ENCODE data around the gene PURB. TPM values are rescaled to one million over a fixed set of nuclear protein-coding genes. Genes with fewer than 3 reads are reported as not detected.

The PURB gene
- total and polyA plus RNA-seq, 2 experiments from 2014 or later, result 3.1 to 27.1 TPM

- H3K4me3 Mint-ChIP-seq, result no peak overlapping the region
- H3K4me2 ChIP-seq, result no peak overlapping the region
- H3K36me3 ChIP-seq (ENCODE audit: insufficient read depth), result no peaks in the 10 kb centered on the region
- no peaks in the 10 kb centered on the region for H3K4me1 ChIP-seq (ENCODE audit: insufficient read depth)
- no peaks in the 10 kb centered on the region for H3K79me2 ChIP-seq (replicated peaks; ENCODE audit: insufficient read depth)
- no peak overlapping the region for H3K27ac Mint-ChIP-seq
- TF ChIP-seq CTCF (conservative IDR thresholded peaks at IDR 0.05; ENCODE audit: low read depth in 2 of 2) (peak; percentile 84 to 90), ZNF114 (CRISPR knock-in tag; IDR thresholded peaks at IDR 0.05) (no peak)
- H3K4me3 ChIP-seq, result no peak overlapping the region
- H3K4me1 Mint-ChIP-seq, result no peaks in the 10 kb centered on the region
- no peaks in the 10 kb centered on the region for H4K20me1 ChIP-seq (replicated peaks; ENCODE audit: insufficient read depth)
- H3F3A ChIP-seq (replicated peaks; ENCODE audit: low read depth), result no peaks in the 10 kb centered on the region
- no peaks in the 10 kb centered on the region for H3K27me3 ChIP-seq (ENCODE audit: insufficient read depth)
- peak overlapping the region; percentile 66; the same call in 1 of the 2 replicates for H2AFZ ChIP-seq
- no peak overlapping the region for H3K27ac ChIP-seq (ENCODE audit: low read depth)
- ATAC-seq (peak; percentile 99), DNase-seq (ENCODE audit: low spot score) (peak; percentile 90)
- peaks cover 2% of the 10 kb centered on the region for H3K27me3 Mint-ChIP-seq (ENCODE audit: insufficient read depth, low read depth, poor library complexity)
- H3K36me3 Mint-ChIP-seq (ENCODE audit: low read depth), result no peaks in the 10 kb centered on the region
- H3K9me3 Mint-ChIP-seq, result peaks cover 6% of the 10 kb centered on the region; the same call in 2 of the 3 replicates
- no peaks in the 10 kb centered on the region for H3K9me2 ChIP-seq (ENCODE audit: insufficient read depth)
Measured at GRCh38 chr7:44921607-44922350, 36.4 kb upstream of the PURB start.

- ATAC-seq, result no peak
- H3K27ac Mint-ChIP-seq, result no peak overlapping the region
- H3K9me2 ChIP-seq (ENCODE audit: insufficient read depth), result no peaks in the 10 kb centered on the region
- no peak for DNase-seq (ENCODE audit: low spot score)
- no peaks in the 10 kb centered on the region for H3K36me3 ChIP-seq (ENCODE audit: insufficient read depth)
- no peaks in the 10 kb centered on the region for H3K79me2 ChIP-seq (replicated peaks; ENCODE audit: insufficient read depth)
- H2AFZ ChIP-seq, result no peak overlapping the region
- no peaks in the 10 kb centered on the region for H3F3A ChIP-seq (replicated peaks; ENCODE audit: low read depth)
- H3K27ac ChIP-seq (ENCODE audit: low read depth), result no peak overlapping the region
- H3K27me3 ChIP-seq (ENCODE audit: insufficient read depth), result no peaks in the 10 kb centered on the region
- no peak overlapping the region for H3K4me3 ChIP-seq
- peaks cover 6% of the 10 kb centered on the region; the same call in 2 of the 3 replicates for H3K9me3 Mint-ChIP-seq
- H3K4me3 Mint-ChIP-seq, result no peak overlapping the region
- H3K4me1 ChIP-seq (ENCODE audit: insufficient read depth), result no peaks in the 10 kb centered on the region
- no peak overlapping the region for H3K4me2 ChIP-seq
- no peaks in the 10 kb centered on the region for H4K20me1 ChIP-seq (replicated peaks; ENCODE audit: insufficient read depth)
- no peaks in the 10 kb centered on the region for H3K4me1 Mint-ChIP-seq
- peaks cover 2% of the 10 kb centered on the region for H3K27me3 Mint-ChIP-seq (ENCODE audit: insufficient read depth, low read depth, poor library complexity)
- H3K36me3 Mint-ChIP-seq (ENCODE audit: low read depth), result no peaks in the 10 kb centered on the region
- TF ChIP-seq EZH2phosphoT487 (IDR thresholded peaks at IDR 0.05; ENCODE audit: unreplicated experiment) (no peak), ETS1 (IDR thresholded peaks at IDR 0.05) (no peak), ZNF331 (CRISPR knock-in tag; IDR thresholded peaks at IDR 0.05; ENCODE audit: low read depth) (no peak), ZNF114 (CRISPR knock-in tag; IDR thresholded peaks at IDR 0.05) (no peak), REST (IDR thresholded peaks at IDR 0.05; ENCODE audit: unreplicated experiment) (no peak), JUNB (IDR thresholded peaks at IDR 0.05; ENCODE audit: unreplicated experiment) (no peak), CREB1 (CRISPR knock-in tag; IDR thresholded peaks at IDR 0.05; ENCODE audit: low read depth) (no peak)
Measured at GRCh38 chr7:44920119-44920518, 34.8 kb upstream of the PURB start.

Measured in GM23338 (cell line).